CD4-positive, alpha-beta T cell treated with Interleukin-4 for 1 hour (primary cell): ENCODE results near the gene EML4.

ENCODE experiments used
- DNase-seq, 2 donors: peaks; one replicate each; pipeline ENCODE4 v3.0.0-alpha.2; 2020 to 2022

The EML4 gene

DNA sequence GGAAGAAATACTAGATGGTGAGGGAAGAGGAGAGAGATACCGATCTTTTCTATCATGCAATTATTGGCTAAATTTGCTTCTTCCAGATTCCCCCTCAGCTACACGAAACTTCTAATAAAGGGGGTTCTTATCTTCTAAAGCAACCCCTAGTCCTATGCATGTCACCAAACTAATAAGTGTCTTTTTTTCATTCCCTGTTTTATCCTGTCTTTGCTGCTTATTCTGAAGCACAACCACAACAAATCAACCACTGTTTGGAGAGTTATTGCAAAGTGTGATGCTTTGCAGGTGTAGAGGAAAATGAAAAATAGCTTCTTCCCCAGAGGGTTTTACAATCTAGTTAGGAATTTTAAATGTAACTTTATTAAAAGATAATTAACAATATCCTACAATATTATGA, 60.8 kb downstream of the EML4 start:
- no peak for DNase-seq

DNA sequence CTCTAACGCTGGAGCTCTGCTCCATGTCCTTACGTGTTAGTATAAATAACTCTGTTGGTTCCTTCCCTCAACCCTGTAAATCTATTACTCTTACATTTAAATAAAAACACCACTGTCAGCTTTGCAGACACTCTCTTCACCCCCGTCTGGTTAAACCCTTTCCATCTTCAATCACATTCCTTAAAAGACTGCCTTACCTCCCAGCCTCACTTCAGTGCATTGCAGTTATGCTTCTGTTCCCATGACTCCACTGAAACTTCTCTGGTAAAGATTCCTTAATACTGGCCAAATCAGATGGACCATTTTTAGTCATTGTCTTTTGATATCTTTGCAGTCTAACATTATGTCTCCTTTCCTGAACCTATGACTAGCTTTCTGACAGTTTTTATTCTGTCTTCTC, 61.7 kb downstream of the EML4 start:
- no peak for DNase-seq

DNA sequence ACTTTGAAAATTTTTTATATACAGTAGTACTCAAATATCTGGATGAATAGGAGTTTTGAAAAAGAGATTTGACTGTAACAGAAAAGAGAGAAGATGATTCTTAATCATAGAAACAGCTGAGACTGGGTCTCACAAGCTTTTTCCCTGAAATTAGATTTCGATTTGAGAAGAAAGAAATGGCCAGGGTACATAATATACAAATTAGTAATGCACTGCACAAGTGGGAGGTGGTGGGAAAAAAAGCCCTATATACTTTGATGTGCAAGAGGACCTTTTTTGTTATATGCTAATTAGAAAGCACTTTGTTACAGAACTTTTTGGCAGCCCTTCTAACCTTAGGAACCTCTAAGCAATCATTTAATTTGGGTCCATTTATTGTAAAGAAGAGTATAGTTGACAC, 62.9 kb downstream of the EML4 start:
- DNase-seq = no peak

DNA sequence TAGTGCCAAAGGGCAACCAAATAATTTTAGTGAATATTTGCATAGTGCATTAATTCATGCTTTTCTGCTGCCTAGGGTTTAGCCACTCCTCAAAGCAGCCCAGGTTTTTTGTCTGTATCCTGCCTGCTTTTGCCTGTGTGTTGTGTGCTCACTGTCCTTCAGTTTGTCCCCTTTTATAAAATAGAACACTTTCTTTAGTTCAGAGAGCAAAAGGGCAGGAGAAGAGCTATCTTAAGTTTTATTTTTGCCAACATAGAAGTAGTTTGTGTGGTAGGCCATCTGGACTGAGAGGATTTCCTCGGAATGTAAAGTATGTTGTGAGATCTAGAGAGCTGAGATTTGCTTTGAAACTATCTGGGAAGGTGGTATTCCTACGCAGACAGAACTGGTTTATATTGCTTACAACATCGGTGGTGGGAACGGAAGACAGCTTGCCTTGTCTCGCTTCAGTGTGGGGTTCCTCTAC, 64.9 kb downstream of the EML4 start:
- no peak for DNase-seq

DNA sequence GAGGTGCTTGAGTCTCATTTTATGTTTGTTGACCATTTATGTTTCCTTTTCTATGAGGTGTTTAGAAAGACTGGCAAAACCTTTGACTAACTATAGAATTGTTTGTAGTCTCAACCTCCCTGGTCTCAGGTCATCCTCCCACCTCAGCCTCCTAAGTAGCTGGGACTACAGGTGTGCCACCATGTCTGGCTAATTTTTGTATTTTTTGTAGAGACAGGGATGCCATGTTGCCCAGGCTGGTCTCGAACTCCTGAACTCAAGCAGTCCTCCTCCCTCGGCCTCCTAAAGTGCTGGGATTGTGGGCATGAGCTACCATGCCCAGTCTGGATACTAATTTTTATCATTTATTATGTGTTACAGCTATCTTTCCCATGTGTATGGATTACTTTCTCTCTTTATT, 67.8 kb downstream of the EML4 start:
- no peak for DNase-seq

DNA sequence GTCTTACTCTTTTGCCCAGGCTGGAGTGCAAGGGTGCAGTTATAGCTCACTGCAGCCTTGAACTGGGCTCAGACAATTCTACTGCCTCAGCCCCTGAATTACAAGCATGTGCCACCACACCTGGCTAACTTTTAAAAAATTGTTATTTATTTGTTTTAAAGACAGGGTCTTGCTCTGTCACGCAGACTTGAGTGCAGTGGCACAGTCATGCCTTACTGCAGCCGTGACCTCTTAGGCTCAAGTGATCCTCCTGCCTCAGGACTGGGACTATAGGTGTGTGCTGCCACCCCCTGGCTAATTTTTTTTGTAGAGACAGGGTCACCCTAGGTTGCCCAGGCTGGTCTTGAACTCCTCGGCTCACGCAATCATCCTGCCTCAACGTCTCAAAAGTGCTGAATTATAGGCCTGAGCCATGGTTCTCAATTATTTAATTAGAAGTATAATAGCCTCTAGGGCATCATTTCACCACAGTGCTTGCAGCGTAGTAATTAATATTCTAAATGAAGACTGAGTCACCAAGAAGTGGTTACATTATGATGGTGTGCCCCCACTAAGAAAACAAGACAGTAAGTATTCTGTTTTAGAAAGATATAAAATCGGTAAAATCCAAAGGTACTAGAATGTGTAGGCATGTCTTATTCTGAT, 69.6 kb downstream of the EML4 start:
- peak; percentile 41 to 63 for DNase-seq

DNA sequence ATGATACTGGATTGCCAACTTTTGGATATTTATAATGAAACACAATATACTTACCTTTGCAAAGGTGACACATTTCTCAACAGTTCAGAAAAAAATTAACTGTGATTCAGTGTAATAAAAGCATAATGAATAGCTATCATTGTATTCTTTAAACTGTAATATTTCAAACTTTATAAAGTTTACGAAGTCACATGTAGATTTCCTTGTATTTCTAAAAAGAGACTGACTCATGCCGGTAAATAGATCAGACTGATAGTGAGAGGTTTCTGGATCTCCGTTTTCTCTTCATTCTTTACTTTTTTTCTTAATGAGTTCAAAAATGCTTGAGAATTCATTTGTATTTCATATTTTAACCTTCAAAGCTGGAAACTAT, 70.1 kb downstream of the EML4 start:
- no peak for DNase-seq

- DNase-seq = no peak
Measured at GRCh38 chr2:42239811-42240210, 70.7 kb downstream of the EML4 start.

- DNase-seq = no peak
Measured at GRCh38 chr2:42241517-42241916, 72.4 kb downstream of the EML4 start.

- no peak for DNase-seq
Measured at GRCh38 chr2:42243297-42243696, 74.1 kb downstream of the EML4 start.

- no peak for DNase-seq
Measured at GRCh38 chr2:42244520-42244919, 75.4 kb downstream of the EML4 start.

DNA sequence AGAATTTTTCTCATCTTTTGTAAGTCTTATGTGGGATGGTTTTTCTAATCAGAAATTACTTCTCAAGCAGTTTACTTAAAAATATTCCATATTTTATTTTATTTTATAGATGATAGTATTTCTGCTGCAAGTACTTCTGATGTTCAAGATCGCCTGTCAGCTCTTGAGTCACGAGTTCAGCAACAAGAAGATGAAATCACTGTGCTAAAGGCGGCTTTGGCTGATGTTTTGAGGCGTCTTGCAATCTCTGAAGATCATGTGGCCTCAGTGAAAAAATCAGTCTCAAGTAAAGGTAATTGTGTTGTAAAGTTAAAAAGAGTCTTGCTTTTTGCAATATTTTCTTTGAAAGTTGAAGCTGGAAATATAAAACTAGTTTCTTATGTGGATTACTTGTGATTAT, 76.2 kb downstream of the EML4 start:
- no peak for DNase-seq

DNA sequence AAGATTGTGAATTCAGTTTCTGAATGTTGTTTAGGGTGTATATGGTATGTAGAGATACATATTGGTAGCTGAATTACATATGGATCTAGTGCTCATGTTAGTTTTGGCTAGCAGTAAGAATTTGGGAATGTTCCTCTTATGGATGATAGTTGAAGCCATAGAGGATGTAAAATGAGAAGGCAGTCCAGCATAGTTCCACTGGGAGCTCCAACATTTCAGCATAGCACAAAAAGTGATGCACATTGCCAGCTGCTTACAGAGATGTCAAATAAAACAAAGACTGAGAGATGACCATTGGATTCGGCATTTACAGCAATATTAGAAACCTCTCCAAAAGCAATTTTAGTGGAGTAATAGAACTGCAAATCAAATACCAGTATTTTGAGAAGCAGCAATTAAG, 77.4 kb downstream of the EML4 start:
- no peak for DNase-seq

GRCh38 chr2:42248846-42249245, 79.7 kb downstream of the EML4 start:
- DNase-seq = no peak

- DNase-seq = no peak
Measured at GRCh38 chr2:42249284-42249683, 80.1 kb downstream of the EML4 start.

DNA sequence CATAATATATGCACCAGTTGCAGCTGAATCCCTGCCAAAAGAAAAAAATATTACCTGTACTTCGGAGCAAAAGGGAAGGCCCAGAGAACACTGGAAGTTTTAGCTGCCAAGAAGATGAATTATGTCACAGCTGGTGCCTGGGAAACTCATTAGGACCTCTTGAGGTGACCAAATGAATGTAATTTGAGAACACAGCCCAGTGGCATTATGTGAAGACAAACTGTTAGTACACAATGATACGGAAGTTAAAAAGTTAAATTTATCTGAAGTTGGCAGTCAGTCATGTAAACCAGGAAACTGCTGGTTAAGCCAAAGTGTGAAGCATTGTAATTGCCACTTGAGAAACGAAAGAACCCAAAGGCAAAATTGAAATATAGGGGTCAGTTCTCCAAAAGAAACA, 80.7 kb downstream of the EML4 start:
- DNase-seq = no peak

GRCh38 chr2:42250925-42251324, 81.8 kb downstream of the EML4 start:
- DNase-seq = no peak

DNA sequence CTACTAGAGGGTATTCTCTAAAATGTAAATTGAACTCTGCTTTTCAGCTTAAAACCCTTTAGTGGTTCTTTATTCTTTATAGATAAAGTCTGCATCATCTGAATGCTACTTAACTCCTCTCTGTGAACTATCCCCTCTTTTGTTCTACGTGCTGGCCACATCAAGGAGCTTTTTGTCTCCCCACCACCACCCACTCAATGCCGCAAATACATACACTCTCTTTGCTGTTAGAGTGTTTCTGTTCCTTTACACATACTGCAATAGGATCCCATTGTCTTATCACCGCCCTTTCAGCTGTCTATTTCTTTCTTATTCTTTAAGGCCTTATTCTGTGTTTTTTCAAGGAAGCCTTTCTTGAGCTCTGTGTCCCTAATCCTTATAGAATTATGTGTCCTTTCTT, 83.3 kb downstream of the EML4 start:
- peak in 1 of 2 donors; percentile 22 for DNase-seq

GRCh38 chr2:42254186-42254895, 85.2 kb downstream of the EML4 start:
- no peak for DNase-seq

DNA sequence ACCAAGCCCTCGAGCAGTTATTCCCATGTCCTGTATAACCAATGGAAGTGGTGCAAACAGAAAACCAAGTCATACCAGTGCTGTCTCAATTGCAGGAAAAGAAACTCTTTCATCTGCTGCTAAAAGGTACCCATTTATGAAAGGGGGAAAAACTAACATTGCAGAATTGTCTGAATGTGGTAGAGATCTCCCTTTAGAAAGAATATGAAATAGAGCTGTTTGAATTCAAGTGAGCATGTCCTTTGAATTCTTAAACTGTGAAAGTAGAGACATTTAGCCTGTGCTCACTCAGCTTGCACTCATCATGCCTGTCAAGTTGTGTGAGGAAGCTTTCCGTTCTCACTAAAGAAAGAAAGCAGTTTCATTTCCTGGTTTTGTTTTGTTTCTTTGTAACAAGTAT, 87.4 kb downstream of the EML4 start:
- peak in 1 of 2 donors; percentile 24 for DNase-seq

- no peak for DNase-seq
Measured at GRCh38 chr2:42261518-42262195, 92.5 kb downstream of the EML4 start.

DNA sequence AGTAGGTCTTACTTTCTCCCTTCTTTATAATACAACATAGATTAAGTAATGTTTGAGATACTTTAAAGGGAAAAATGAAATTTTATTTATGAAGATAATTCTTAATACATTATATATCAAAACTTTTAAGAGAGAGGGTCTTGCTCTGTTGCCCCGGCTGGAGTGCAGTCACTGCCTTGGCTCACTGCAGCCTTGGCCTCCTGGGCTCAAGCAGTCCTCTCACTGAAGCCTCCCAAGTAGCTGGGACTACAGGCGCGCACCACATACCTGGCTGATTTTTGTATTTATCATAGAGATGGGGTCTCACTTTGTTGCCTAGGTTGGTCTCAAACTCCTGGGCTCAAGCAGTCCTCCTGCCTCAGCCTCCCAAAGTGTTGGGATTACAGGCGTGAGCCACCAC, 97.1 kb downstream of the EML4 start:
- no peak for DNase-seq

DNA sequence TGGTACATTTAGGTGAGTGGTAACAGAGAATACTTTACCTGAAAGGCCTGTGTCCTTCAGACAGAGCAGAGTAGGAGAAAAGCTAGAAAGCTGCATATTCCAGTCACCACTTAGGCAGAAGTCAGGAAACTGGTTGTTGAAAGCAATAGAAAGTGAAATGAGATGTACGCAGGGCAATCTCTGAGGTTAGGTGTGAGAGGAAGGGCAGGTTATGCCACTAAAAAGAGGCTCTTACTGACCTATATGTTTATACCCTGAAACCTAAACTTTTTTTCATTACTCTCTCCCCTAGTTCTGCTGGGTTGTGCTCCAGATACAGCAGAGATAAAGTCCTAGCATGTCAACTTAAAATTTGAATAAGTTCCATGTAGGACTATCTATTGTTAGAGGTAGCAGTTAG, 98.4 kb downstream of the EML4 start:
- peak in 1 of 2 donors; percentile 33 for DNase-seq

- DNase-seq = no peak
Measured at GRCh38 chr2:42268528-42269151, 99.5 kb downstream of the EML4 start.
